ENCODE data around the gene UNC13B. TPM values are rescaled to one million over a fixed set of nuclear protein-coding genes. Genes with fewer than 3 reads are reported as not detected.
A peak's percentile ranks its signal among the peaks of the same experiment; 100 is the strongest.

Gene UNC13B
- total and polyA plus RNA-seq, 2 of the 13 experiments (the other 11 are each of a cell fraction or from before 2014, with no cell fraction given), result 14.0 to 18.3 TPM

DNA sequence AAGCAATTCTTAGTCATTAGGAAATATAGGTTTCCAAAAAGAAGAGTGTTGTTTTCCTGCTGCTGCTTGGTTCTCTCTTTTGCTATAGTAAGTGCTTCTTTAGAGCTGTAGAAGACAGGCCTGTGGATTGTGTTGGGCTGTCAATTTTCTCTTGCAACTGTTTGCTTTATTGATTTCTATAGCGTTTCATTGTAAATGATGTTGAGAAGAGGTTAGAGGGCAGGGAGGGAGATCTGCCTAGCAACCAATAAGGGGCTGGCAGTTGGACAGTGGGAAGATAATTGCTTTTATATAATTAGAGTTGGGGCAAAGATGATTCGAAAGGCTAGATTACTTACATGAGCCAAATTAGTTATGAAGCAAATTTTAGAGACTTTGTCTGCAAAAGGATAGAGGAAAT, 11.1 kb downstream of the UNC13B start (continued):
- no peak for TF ChIP-seq SOX6 (IDR thresholded peaks at IDR 0.05)
- peak; percentile 39; the same call in 1 of the 2 replicates for TF ChIP-seq SOX6 (CRISPR knock-in tag; IDR thresholded peaks at IDR 0.05)
- TF ChIP-seq NKX3-1 (CRISPR knock-in tag; IDR thresholded peaks at IDR 0.05), result no peak
- TF ChIP-seq KAT8 (CRISPR knock-in tag; IDR thresholded peaks at IDR 0.05), result no peak
- no peak for TF ChIP-seq MTF2 (CRISPR knock-in tag; IDR thresholded peaks at IDR 0.05; ENCODE audit: borderline replicate concordance)
- TF ChIP-seq, protein P1, sequence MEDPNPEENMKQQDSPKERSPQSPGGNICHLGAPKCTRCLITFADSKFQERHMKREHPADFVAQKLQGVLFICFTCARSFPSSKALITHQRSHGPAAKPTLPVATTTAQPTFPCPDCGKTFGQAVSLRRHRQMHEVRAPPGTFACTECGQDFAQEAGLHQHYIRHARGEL (CRISPR knock-in tag; IDR thresholded peaks at IDR 0.05), result no peak
- TF ChIP-seq, protein P2, sequence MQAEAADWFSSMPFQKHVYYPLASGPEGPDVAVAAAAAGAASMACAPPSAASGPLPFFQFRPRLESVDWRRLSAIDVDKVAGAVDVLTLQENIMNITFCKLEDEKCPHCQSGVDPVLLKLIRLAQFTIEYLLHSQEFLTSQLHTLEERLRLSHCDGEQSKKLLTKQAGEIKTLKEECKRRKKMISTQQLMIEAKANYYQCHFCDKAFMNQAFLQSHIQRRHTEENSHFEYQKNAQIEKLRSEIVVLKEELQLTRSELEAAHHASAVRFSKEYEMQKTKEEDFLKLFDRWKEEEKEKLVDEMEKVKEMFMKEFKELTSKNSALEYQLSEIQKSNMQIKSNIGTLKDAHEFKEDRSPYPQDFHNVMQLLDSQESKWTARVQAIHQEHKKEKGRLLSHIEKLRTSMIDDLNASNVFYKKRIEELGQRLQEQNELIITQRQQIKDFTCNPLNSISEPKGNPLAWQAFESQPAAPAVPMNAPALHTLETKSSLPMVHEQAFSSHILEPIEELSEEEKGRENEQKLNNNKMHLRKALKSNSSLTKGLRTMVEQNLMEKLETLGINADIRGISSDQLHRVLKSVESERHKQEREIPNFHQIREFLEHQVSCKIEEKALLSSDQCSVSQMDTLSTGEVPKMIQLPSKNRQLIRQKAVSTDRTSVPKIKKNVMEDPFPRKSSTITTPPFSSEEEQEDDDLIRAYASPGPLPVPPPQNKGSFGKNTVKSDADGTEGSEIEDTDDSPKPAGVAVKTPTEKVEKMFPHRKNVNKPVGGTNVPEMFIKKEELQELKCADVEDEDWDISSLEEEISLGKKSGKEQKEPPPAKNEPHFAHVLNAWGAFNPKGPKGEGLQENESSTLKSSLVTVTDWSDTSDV (CRISPR knock-in tag; IDR thresholded peaks at IDR 0.05), result no peak
- TF ChIP-seq ARID3A (IDR thresholded peaks at IDR 0.05; ENCODE audit: low read depth, low read length), result peak; percentile 60
- no peak for TF ChIP-seq ZNF567 (CRISPR knock-in tag; IDR thresholded peaks at IDR 0.05; ENCODE audit: borderline replicate concordance)
- TF ChIP-seq RAD21 (CRISPR knock-in tag; IDR thresholded peaks at IDR 0.05), result no peak
- TF ChIP-seq MTF1 (CRISPR knock-in tag; IDR thresholded peaks at IDR 0.05), result no peak
- no peak for TF ChIP-seq ZSCAN22 (CRISPR knock-in tag; IDR thresholded peaks at IDR 0.05)
- TF ChIP-seq EED (CRISPR knock-in tag; IDR thresholded peaks at IDR 0.05), result no peak
- TF ChIP-seq HOXD1 (CRISPR knock-in tag; IDR thresholded peaks at IDR 0.05), result no peak
- TF ChIP-seq CENPT (CRISPR knock-in tag; IDR thresholded peaks at IDR 0.05; ENCODE audit: low read depth), result no peak
- TF ChIP-seq, protein P3, sequence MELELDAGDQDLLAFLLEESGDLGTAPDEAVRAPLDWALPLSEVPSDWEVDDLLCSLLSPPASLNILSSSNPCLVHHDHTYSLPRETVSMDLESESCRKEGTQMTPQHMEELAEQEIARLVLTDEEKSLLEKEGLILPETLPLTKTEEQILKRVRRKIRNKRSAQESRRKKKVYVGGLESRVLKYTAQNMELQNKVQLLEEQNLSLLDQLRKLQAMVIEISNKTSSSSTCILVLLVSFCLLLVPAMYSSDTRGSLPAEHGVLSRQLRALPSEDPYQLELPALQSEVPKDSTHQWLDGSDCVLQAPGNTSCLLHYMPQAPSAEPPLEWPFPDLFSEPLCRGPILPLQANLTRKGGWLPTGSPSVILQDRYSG (CRISPR knock-in tag; IDR thresholded peaks at IDR 0.05), result no peak
- TF ChIP-seq PAWR (CRISPR knock-in tag; IDR thresholded peaks at IDR 0.05; ENCODE audit: borderline replicate concordance), result no peak
- peak; percentile 96 for TF ChIP-seq RFX5 (IDR thresholded peaks at IDR 0.05; ENCODE audit: low read depth, low read length)
- TF ChIP-seq ZSCAN9 (CRISPR knock-in tag; IDR thresholded peaks at IDR 0.05; ENCODE audit: borderline replicate concordance), result no peak
- TF ChIP-seq ETV5 (CRISPR knock-in tag; IDR thresholded peaks at IDR 0.05; ENCODE audit: borderline replicate concordance), result no peak
- TF ChIP-seq BCL3 (CRISPR knock-in tag; IDR thresholded peaks at IDR 0.05), result no peak
- TF ChIP-seq, protein P4, sequence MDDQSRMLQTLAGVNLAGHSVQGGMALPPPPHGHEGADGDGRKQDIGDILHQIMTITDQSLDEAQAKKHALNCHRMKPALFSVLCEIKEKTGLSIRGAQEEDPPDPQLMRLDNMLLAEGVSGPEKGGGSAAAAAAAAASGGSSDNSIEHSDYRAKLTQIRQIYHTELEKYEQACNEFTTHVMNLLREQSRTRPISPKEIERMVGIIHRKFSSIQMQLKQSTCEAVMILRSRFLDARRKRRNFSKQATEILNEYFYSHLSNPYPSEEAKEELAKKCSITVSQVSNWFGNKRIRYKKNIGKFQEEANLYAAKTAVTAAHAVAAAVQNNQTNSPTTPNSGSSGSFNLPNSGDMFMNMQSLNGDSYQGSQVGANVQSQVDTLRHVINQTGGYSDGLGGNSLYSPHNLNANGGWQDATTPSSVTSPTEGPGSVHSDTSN (CRISPR knock-in tag; IDR thresholded peaks at IDR 0.05; ENCODE audit: borderline replicate concordance), result no peak
- TF ChIP-seq GATAD2A (CRISPR knock-in tag; IDR thresholded peaks at IDR 0.05), result peak; percentile 54
- TF ChIP-seq PLRG1 (conservative IDR thresholded peaks at IDR 0.05), result no peak
- TF ChIP-seq EHMT2 (IDR thresholded peaks at IDR 0.05; ENCODE audit: borderline replicate concordance, low read depth, low read length), result no peak
- TF ChIP-seq POLR2G (IDR thresholded peaks at IDR 0.05; ENCODE audit: low read depth, low read length), result no peak
